SH-SY5Y (cell line): Measurements from ENCODE around the gene POU4F1.

Source experiments
- GATA2 ChIP-seq: IDR thresholded peaks from 2 replicates; pipeline ENCODE4 v1.6.1; 2011; ENCODE audit warnings: mild to moderate bottlenecking, low read depth, low read length
- GATA3 ChIP-seq: IDR thresholded peaks from 2 replicates; pipeline ENCODE4 v1.6.1; 2011; ENCODE audit warnings: low read depth, mild to moderate bottlenecking, low read length, moderate library complexity

GRCh38 chr13:78631077-78631476, 27.7 kb upstream of the POU4F1 start:
- TF ChIP-seq GATA2, result no peak
- TF ChIP-seq GATA3, result no peak
